Measurements from ENCODE around the gene CDH26.

The CDH26 gene

GRCh38 chr20:59976156-59976782, 18.0 kb downstream of the CDH26 start:
- in situ Hi-C loops (cut with MboI; ENCODE audit: low sequenced_read_pairs) = no loop called here

- in situ Hi-C loops (cut with MboI; ENCODE audit: low sequenced_read_pairs) = no loop called here
Measured at GRCh38 chr20:59977086-59977485, 18.9 kb downstream of the CDH26 start.

- in situ Hi-C loops (cut with MboI; ENCODE audit: low sequenced_read_pairs) = no loop called here
Measured at GRCh38 chr20:59983076-59983475, 24.9 kb downstream of the CDH26 start.

- in situ Hi-C loops (cut with MboI; ENCODE audit: low sequenced_read_pairs) = no loop called here
Measured at GRCh38 chr20:59984541-59984940, 26.3 kb downstream of the CDH26 start.

GRCh38 chr20:59985164-59985563, 26.9 kb downstream of the CDH26 start:
- in situ Hi-C loops (cut with MboI; ENCODE audit: low sequenced_read_pairs) = no loop called here

GRCh38 chr20:59985864-59986263, 27.6 kb downstream of the CDH26 start:
- in situ Hi-C loops (cut with MboI; ENCODE audit: low sequenced_read_pairs) = no loop called here

- in situ Hi-C loops (cut with MboI; ENCODE audit: low sequenced_read_pairs) = no loop called here
Measured at GRCh38 chr20:59987135-59987534, 28.9 kb downstream of the CDH26 start.

- in situ Hi-C loops (cut with MboI; ENCODE audit: low sequenced_read_pairs) = no loop called here
Measured at GRCh38 chr20:59988141-59988540, 29.9 kb downstream of the CDH26 start.

- in situ Hi-C loops (cut with MboI; ENCODE audit: low sequenced_read_pairs) = no loop called here
Measured at GRCh38 chr20:59992526-59993084, 34.4 kb downstream of the CDH26 start.

GRCh38 chr20:59993736-59994430, 35.7 kb downstream of the CDH26 start:
- in situ Hi-C loops (cut with MboI; ENCODE audit: low sequenced_read_pairs) = no loop called here

GRCh38 chr20:59994697-59995122, 36.5 kb downstream of the CDH26 start:
- in situ Hi-C loops (cut with MboI; ENCODE audit: low sequenced_read_pairs) = no loop called here

- in situ Hi-C loops (cut with MboI; ENCODE audit: low sequenced_read_pairs) = no loop called here
Measured at GRCh38 chr20:59996108-59996507, 37.9 kb downstream of the CDH26 start.

- in situ Hi-C loops (cut with MboI; ENCODE audit: low sequenced_read_pairs) = no loop called here
Measured at GRCh38 chr20:59997896-59998295, 39.7 kb downstream of the CDH26 start.

- in situ Hi-C loops (cut with MboI; ENCODE audit: low sequenced_read_pairs) = no loop called here
Measured at GRCh38 chr20:59999502-59999901, 41.3 kb downstream of the CDH26 start.

- in situ Hi-C loops (cut with MboI; ENCODE audit: low sequenced_read_pairs) = no loop called here
Measured at GRCh38 chr20:60000271-60001042, 42.2 kb downstream of the CDH26 start.

- in situ Hi-C loops (cut with MboI; ENCODE audit: low sequenced_read_pairs) = no loop called here
Measured at GRCh38 chr20:60001108-60001507, 42.9 kb downstream of the CDH26 start.

- in situ Hi-C loops (cut with MboI; ENCODE audit: low sequenced_read_pairs) = no loop called here
Measured at GRCh38 chr20:60003776-60004175, 45.6 kb downstream of the CDH26 start.

- in situ Hi-C loops (cut with MboI; ENCODE audit: low sequenced_read_pairs) = no loop called here
Measured at GRCh38 chr20:60006261-60006660, 48.0 kb downstream of the CDH26 start.

- in situ Hi-C loops (cut with MboI; ENCODE audit: low sequenced_read_pairs) = no loop called here
Measured at GRCh38 chr20:60007464-60007863, 49.2 kb downstream of the CDH26 start.

- in situ Hi-C loops (cut with MboI; ENCODE audit: low sequenced_read_pairs) = no loop called here
Measured at GRCh38 chr20:60008130-60008808, 50.0 kb downstream of the CDH26 start.

GRCh38 chr20:60009318-60009717, 51.1 kb downstream of the CDH26 start:
- in situ Hi-C loops (cut with MboI; ENCODE audit: low sequenced_read_pairs) = no loop called here
